AG10803 (cell line): ENCODE data around the gene LDLRAP1.
"Not testable (repeated sequence)": the region's sequence is repeated elsewhere in the genome, so short reads cannot be mapped to it uniquely, and the experiment has no call there.

Experiments used
- DNase-seq: peaks from one replicate; pipeline ENCODE4 v3.0.0; 2010; ENCODE audit warnings: low read depth
- H3K4me3 ChIP-seq: 2 replicates; pipeline ENCODE4 v1.5.1; 2011; ENCODE audit warnings: mild to moderate bottlenecking, low read length, control low read depth
- CTCF ChIP-seq: conservative IDR thresholded peaks from 2 replicates; pipeline ENCODE4 v1.5.1; 2011; ENCODE audit warnings: mild to moderate bottlenecking, low read length, control low read depth, inconsistent platforms

Gene LDLRAP1

GRCh38 chr1:25504706-25505595 is 38.5 kb upstream of the LDLRAP1 start:
- DNase-seq, result peak; percentile 38
- no peak overlapping the region for H3K4me3 ChIP-seq
- TF ChIP-seq CTCF, result no peak

- TF ChIP-seq CTCF, result no peak
- DNase-seq, result no peak
- H3K4me3 ChIP-seq, result no peak overlapping the region
These were observed 37.6 kb upstream of the LDLRAP1 start for GRCh38 chr1:25505656-25506385.

- DNase-seq, result not testable (repeated sequence)
These were observed 36.6 kb upstream of the LDLRAP1 start for GRCh38 chr1:25506566-25507463.

GRCh38 chr1:25513666-25514065 is 29.7 kb upstream of the LDLRAP1 start:
- DNase-seq, result no peak
- no peak overlapping the region for H3K4me3 ChIP-seq
- TF ChIP-seq CTCF, result no peak

More at GRCh38 chr1:25506566-25507463, 36.6 kb upstream of the LDLRAP1 start:
- not testable (repeated sequence) for H3K4me3 ChIP-seq

- TF ChIP-seq CTCF, result no peak
- no peak overlapping the region for H3K4me3 ChIP-seq
- no peak for DNase-seq
These were observed 28.4 kb upstream of the LDLRAP1 start for GRCh38 chr1:25515033-25515432.

- DNase-seq, result no peak
- TF ChIP-seq CTCF, result no peak
- H3K4me3 ChIP-seq, result no peak overlapping the region
These were observed 26.7 kb upstream of the LDLRAP1 start for GRCh38 chr1:25516686-25517085.
